ENCODE results near the gene LMNA. TPM values are rescaled to one million over a fixed set of nuclear protein-coding genes. Genes with fewer than 3 reads are reported as not detected.

The LMNA gene
- total RNA-seq, 1 donor from 2014 or later, result 358 TPM

DNA sequence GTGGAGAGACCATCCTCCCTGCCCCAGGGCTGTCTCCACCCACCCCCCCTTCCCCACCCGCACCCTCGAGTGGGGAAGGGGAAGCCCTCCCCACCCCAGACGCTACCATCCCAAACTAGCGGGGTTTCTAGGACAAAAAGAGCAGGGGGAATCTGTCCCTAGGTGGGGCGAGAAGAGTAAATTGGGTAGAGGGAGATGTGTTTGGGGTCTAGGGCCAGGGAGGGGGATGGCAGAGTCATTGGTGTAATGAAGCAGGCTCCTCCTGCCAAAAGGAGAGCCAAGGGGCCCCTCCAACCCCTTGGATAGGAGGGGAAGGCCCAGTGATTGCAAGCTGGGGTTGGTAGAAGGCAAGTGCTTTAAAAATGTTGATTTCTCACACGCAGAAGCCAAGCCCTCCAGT, 42.3 kb upstream of the LMNA start:
- no peak for DNase-seq (ENCODE audit: low read depth)
- TF ChIP-seq, protein P1, sequence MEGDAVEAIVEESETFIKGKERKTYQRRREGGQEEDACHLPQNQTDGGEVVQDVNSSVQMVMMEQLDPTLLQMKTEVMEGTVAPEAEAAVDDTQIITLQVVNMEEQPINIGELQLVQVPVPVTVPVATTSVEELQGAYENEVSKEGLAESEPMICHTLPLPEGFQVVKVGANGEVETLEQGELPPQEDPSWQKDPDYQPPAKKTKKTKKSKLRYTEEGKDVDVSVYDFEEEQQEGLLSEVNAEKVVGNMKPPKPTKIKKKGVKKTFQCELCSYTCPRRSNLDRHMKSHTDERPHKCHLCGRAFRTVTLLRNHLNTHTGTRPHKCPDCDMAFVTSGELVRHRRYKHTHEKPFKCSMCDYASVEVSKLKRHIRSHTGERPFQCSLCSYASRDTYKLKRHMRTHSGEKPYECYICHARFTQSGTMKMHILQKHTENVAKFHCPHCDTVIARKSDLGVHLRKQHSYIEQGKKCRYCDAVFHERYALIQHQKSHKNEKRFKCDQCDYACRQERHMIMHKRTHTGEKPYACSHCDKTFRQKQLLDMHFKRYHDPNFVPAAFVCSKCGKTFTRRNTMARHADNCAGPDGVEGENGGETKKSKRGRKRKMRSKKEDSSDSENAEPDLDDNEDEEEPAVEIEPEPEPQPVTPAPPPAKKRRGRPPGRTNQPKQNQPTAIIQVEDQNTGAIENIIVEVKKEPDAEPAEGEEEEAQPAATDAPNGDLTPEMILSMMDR (conservative IDR thresholded peaks at IDR 0.05; ENCODE audit: low read depth, low read length), result no peak
- H3K4me3 ChIP-seq (ENCODE audit: low read depth, low read length), result no peak overlapping the region

DNA sequence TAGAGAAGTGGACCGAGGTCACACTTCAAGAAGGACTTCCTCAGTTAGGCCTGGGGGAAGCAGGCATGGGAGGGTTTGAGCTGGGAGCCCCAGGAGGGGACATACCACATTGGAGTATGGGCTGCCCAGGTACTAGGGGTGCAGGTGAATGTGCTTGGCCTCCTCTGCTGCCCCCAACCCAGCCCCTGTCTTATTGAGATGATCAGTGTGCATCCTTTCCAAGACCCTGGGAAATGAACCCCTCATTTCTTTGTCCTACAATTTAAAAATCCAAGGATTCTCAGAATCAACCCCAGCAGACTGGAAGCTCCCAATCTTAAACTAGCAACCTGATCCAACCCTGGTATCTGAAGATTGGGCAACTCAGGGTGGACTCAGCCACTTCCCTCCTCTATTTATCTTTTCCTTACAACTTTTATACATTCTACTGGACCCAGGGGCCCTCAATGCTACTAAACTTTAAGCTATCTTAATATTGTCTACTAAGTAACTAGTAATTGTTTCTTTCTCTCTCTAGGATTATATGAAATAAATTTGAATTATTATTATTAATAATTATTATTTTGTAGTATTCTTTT, 41.3 kb upstream of the LMNA start:
- TF ChIP-seq, protein P1 (conservative IDR thresholded peaks at IDR 0.05; ENCODE audit: low read depth, low read length), result no peak
- no peak for DNase-seq (ENCODE audit: low read depth)
- H3K4me3 ChIP-seq (ENCODE audit: low read depth, low read length), result no peak overlapping the region

DNA sequence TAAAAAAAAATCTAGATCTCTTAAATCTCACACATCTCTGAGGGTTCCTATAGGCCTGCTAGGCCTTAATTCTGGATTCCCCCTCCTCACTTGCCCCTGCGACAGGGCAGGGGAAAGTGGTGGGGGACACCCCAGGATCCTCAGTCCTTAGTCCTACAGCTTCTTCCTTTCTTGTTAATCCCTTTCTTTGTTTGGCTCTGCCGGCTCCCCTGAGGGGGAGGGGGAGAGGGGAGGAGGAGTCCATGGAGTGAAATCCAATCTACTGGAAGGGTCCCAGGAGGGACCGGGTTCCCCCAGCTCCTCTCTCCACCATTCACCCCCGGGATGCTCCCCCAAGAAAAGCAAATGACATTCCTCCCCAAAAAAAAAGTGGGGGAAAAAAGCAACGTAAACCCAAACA, 40.8 kb upstream of the LMNA start:
- no peak overlapping the region for H3K4me3 ChIP-seq (ENCODE audit: low read depth, low read length)
- DNase-seq (ENCODE audit: low read depth), result no peak
- TF ChIP-seq, protein P1 (conservative IDR thresholded peaks at IDR 0.05; ENCODE audit: low read depth, low read length), result no peak

DNA sequence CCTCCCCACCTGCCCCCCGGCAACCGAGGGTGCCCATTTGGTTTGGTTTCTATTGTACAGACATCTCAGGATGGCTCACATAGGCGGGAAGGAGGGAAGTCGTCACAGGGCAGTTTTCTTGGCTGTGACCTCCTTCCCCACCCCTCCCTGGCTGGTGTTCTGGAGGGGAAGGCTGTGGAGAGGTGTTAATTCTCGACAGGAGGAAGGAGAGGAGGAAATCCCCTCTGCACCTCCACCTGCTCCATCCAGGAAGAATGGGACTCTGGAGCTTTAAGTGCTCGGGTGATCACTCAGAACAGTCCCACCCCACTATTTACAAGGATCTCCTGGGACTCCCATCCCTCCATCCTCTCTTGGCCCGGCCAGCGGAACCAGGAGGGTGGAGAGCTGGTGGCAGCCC, 39.9 kb upstream of the LMNA start:
- H3K4me3 ChIP-seq (ENCODE audit: low read depth, low read length), result no peak overlapping the region
- no peak for DNase-seq (ENCODE audit: low read depth)
- TF ChIP-seq, protein P1 (conservative IDR thresholded peaks at IDR 0.05; ENCODE audit: low read depth, low read length), result no peak

DNA sequence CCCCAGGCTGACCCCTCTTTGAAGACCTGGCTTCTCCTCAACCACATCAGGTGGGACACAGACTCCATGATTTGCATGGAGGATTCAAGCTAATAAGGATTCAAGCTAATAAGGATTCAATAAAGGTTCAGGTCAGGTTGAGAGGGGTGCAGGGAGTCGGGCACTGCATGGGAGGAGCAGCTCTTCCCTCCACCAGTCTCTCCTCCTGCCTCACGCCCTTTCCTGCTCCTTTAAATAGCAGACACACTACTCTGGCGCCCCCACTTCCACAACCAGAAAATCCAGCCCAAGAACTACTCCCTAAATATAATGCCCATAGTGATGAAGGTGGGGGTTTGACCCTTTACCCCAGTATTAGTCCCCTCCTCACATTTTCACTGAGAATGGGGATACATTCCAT, 39.3 kb upstream of the LMNA start:
- TF ChIP-seq, protein P1 (conservative IDR thresholded peaks at IDR 0.05; ENCODE audit: low read depth, low read length), result no peak
- H3K4me3 ChIP-seq (ENCODE audit: low read depth, low read length), result no peak overlapping the region
- no peak for DNase-seq (ENCODE audit: low read depth)

DNA sequence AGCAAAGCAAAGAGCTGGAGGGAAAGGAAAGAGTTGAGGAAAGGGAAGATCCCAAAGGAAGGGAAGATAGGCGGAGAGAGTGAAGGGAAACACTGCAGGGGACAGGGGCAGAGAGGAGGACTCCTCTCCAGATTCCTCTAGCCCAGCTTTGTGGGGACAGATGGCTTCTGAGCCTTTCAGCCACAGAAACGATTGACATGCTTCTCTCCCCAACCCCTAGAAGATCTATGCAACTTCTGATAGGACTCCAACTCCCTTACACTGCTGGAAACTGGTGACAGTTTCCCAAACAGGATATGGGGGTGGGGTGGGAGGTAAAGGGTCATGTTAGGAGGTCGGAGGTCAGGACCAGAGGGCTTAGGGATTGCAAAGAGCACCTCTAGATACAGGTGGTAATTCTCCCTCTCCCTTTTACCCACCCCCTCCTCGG, 38.7 kb upstream of the LMNA start:
- H3K4me3 ChIP-seq (ENCODE audit: low read depth, low read length), result peak overlapping the region; percentile 55
- DNase-seq (ENCODE audit: low read depth), result no peak
- TF ChIP-seq, protein P1 (conservative IDR thresholded peaks at IDR 0.05; ENCODE audit: low read depth, low read length), result no peak
